ENCODE data around the gene ANXA11.
"Not testable (repeated sequence)": the region's sequence is repeated elsewhere in the genome, so short reads cannot be mapped to it uniquely, and the experiment has no call there.

DNA sequence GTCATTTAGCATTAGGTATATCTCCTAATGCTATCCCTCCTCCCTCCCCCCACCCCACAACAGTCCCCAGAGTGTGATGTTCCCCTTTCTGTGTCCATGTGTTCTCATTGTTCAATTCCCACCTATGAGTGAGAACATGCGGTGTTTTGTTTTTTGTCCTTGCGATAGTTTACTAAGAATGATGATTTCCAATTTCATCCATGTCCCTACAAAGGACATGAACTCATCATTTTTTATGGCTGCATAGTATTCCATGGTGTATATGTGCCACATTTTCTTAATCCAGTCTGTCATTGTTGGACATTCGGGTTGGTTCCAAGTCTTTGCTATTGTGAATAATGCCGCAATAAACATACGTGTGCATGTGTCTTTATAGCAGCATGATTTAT is 17.7 kb upstream of the ANXA11 start:
- TF ChIP-seq, protein P1, sequence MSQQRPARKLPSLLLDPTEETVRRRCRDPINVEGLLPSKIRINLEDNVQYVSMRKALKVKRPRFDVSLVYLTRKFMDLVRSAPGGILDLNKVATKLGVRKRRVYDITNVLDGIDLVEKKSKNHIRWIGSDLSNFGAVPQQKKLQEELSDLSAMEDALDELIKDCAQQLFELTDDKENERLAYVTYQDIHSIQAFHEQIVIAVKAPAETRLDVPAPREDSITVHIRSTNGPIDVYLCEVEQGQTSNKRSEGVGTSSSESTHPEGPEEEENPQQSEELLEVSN (IDR thresholded peaks at IDR 0.05): not testable (repeated sequence)
- TF ChIP-seq CEBPB, YY1 (IDR thresholded peaks at IDR 0.05; ENCODE audit: low read depth, low read length): not testable (repeated sequence)
